AG04449 (cell line): ENCODE measurements around the gene CHMP1B.

Experiments used
- CTCF ChIA-PET: fragments of 350-600 bp; formaldehyde crosslinking; extraction: SDS; loops from one replicate; lab custom pipeline; 2021; ENCODE audit warnings: antibody characterized with exemption; lab: Yijun Ruan, JAX
- POLR2A ChIA-PET: fragments of 400-600, 350-600 bp; formaldehyde crosslinking; extraction: SDS; loops from one replicate; lab custom pipeline; 2020; ENCODE audit warnings: antibody characterized with exemption, inconsistent platforms; lab: Yijun Ruan, JAX
- DNase-seq: peaks from one replicate; pipeline ENCODE4 v3.0.0-alpha.2; 2010; ENCODE audit warnings: low read depth, low spot score
- H3K4me3 ChIP-seq: 2 replicates; pipeline ENCODE4 v1.5.1; 2011; ENCODE audit warnings: low read depth, mild to moderate bottlenecking, control low read depth, low read length
- TF ChIP-seq, protein P1 (sequence below): IDR thresholded peaks from one replicate; pipeline ENCODE4 v1.5.1; 2011; ENCODE audit warnings: mild to moderate bottlenecking, moderate library complexity, low read length, control low read depth, inconsistent platforms; ENCODE audit not compliant: insufficient read depth; ENCODE audit errors: missing control alignments

Gene CHMP1B

DNA sequence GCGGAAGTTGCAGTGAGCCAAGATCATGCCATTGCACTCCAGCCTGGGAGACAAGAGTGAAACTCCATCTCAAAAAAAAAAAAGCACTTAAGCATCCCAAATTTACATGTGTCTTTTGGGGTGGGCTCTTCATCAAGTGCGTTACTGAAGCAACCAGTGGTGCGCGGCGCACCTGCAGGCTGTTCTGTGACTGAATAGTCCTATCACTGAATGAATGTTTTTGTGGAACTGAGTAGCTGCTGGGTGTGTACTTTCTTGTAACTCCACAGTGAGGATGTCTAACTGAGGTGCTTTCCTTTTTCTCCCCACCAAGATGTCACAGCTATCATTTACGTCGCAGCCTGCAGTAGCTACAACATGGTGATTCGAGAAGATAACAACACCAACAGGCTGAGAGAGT is 17.0 kb downstream of the CHMP1B start:
- TF ChIP-seq, protein P1, sequence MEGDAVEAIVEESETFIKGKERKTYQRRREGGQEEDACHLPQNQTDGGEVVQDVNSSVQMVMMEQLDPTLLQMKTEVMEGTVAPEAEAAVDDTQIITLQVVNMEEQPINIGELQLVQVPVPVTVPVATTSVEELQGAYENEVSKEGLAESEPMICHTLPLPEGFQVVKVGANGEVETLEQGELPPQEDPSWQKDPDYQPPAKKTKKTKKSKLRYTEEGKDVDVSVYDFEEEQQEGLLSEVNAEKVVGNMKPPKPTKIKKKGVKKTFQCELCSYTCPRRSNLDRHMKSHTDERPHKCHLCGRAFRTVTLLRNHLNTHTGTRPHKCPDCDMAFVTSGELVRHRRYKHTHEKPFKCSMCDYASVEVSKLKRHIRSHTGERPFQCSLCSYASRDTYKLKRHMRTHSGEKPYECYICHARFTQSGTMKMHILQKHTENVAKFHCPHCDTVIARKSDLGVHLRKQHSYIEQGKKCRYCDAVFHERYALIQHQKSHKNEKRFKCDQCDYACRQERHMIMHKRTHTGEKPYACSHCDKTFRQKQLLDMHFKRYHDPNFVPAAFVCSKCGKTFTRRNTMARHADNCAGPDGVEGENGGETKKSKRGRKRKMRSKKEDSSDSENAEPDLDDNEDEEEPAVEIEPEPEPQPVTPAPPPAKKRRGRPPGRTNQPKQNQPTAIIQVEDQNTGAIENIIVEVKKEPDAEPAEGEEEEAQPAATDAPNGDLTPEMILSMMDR: no peak
- ChIA-PET CTCF (no interaction called here), POLR2A (no interaction called here)
- DNase-seq: no peak
- no peak overlapping the region for H3K4me3 ChIP-seq

GRCh38 chr18:11871501-11871900 is 20.3 kb downstream of the CHMP1B start:
- CTCF ChIA-PET: interaction anchor here (1.6 kb wide), 1 partner anchor 139 kb away, joined by 7 read pairs; no protein-coding TSS in a partner anchor
- POLR2A ChIA-PET: no interaction called here

GRCh38 chr18:11872479-11873136 is 21.4 kb downstream of the CHMP1B start:
- no peak overlapping the region for H3K4me3 ChIP-seq
- TF ChIP-seq, protein P1: peak; percentile 24
- no peak for DNase-seq
- POLR2A ChIA-PET: no interaction called here
- CTCF ChIA-PET: interaction anchor here (1.3 kb wide), 1 partner anchor 141 kb away, joined by 3 read pairs; no protein-coding TSS in a partner anchor

More at GRCh38 chr18:11871501-11871900, 20.3 kb downstream of the CHMP1B start:
- no peak overlapping the region for H3K4me3 ChIP-seq
- TF ChIP-seq, protein P1: no peak
- DNase-seq: no peak

GRCh38 chr18:11873670-11874340 is 22.6 kb downstream of the CHMP1B start:
- no peak overlapping the region for H3K4me3 ChIP-seq
- ChIA-PET CTCF (interaction anchor here (1.3 kb wide), 2 partner anchors 141 to 143 kb away, joined by 3 read pairs; no protein-coding TSS in a partner anchor), POLR2A (no interaction called here)
- TF ChIP-seq, protein P1: no peak
- DNase-seq: no peak

DNA sequence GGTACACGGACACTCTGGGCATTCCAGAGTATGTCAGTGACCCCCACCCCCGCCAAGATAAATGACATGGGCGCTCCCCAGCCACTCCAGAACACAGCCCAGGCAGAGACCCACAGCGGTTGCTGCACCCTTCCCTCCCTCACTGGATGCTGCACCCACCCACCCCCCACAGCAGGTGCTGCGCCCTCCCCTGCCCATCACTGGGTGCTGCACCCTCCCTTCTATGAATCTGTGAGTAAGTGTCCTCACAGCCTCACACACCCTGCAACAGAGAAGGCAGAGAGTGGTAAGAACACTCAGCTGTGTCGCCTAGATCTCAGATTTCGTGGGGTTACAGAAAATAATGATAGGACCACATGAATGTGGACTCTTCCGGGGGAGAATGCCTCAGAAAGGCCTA is 23.5 kb downstream of the CHMP1B start:
- CTCF ChIA-PET: interaction anchor here (1.3 kb wide), 1 partner anchor 142 kb away, joined by 3 read pairs; no protein-coding TSS in a partner anchor
- no peak overlapping the region for H3K4me3 ChIP-seq
- TF ChIP-seq, protein P1: no peak
- no peak for DNase-seq
- POLR2A ChIA-PET: no interaction called here

DNA sequence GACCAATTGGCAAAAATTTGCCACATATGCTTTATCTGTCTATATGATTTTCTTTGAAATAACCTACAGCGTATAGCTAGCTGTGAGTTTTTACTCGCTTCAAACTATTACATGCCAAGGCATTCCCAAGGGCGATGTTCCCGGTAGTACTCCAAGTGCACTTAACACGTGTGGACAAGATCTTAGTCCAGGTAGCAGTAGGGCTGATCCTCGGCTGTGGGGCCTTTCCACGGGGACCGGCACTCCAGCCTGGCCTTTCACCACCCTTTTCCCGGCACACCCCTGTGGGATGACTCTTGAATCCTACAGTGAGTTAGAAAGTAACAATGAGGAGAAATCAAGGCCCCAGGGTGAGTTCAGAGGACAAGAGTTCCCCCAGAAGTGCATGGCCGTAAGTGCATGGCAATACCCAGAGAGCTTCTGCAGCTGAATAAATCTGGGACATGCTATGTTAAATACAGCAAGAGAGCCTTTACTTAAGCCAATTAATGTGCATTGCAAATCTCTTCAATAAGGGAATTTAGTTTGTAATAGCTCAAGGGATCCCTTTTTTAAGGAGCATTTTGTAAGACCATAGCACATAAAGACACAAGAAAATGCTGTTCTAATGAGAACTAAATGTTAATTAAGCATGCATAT is 26.4 kb downstream of the CHMP1B start:
- no peak for DNase-seq
- TF ChIP-seq, protein P1: no peak
- CTCF ChIA-PET: interaction anchor here (1.3 kb wide), 1 partner anchor 60 kb away, joined by 4 read pairs; no protein-coding TSS in a partner anchor
- POLR2A ChIA-PET: no interaction called here
- H3K4me3 ChIP-seq: no peak overlapping the region
